Measurements from ENCODE around the gene CGAS. TPM values are rescaled to one million over a fixed set of nuclear protein-coding genes. Genes with fewer than 3 reads are reported as not detected.

Gene CGAS
- total RNA-seq, 4 donors from 2014 or later: 3.0 to 6.1 (median 5.1) TPM

- TF ChIP-seq, protein P1, sequence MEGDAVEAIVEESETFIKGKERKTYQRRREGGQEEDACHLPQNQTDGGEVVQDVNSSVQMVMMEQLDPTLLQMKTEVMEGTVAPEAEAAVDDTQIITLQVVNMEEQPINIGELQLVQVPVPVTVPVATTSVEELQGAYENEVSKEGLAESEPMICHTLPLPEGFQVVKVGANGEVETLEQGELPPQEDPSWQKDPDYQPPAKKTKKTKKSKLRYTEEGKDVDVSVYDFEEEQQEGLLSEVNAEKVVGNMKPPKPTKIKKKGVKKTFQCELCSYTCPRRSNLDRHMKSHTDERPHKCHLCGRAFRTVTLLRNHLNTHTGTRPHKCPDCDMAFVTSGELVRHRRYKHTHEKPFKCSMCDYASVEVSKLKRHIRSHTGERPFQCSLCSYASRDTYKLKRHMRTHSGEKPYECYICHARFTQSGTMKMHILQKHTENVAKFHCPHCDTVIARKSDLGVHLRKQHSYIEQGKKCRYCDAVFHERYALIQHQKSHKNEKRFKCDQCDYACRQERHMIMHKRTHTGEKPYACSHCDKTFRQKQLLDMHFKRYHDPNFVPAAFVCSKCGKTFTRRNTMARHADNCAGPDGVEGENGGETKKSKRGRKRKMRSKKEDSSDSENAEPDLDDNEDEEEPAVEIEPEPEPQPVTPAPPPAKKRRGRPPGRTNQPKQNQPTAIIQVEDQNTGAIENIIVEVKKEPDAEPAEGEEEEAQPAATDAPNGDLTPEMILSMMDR (IDR thresholded peaks at IDR 0.05; ENCODE audit: low read depth): no peak
Measured at GRCh38 chr6:73443555-73443954, 8.5 kb downstream of the CGAS start.

GRCh38 chr6:73435236-73435635 lies 16.9 kb downstream of the CGAS start:
- TF ChIP-seq, protein P1 (IDR thresholded peaks at IDR 0.05; ENCODE audit: low read depth): no peak

DNA sequence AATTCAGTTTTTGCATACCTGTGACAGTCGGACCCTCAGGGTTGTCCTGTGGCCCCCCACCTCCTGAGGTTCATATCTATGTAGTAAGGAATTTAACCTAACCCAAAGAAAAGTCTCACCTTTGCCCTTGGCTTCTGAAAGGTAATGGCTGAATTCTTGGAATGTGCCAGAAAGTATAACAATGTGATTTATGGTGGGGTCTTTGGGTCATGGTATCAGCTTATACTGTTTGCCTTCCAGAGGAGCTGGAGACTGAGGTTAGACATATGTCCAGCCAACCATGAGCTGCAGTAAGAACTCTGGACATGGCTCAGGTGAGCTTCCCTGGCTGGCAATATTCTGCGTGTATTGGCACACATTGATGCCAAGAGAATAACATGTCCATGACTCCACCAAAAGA lies 30.6 kb downstream of the CGAS start:
- TF ChIP-seq, protein P1 (IDR thresholded peaks at IDR 0.05; ENCODE audit: low read depth): no peak

DNA sequence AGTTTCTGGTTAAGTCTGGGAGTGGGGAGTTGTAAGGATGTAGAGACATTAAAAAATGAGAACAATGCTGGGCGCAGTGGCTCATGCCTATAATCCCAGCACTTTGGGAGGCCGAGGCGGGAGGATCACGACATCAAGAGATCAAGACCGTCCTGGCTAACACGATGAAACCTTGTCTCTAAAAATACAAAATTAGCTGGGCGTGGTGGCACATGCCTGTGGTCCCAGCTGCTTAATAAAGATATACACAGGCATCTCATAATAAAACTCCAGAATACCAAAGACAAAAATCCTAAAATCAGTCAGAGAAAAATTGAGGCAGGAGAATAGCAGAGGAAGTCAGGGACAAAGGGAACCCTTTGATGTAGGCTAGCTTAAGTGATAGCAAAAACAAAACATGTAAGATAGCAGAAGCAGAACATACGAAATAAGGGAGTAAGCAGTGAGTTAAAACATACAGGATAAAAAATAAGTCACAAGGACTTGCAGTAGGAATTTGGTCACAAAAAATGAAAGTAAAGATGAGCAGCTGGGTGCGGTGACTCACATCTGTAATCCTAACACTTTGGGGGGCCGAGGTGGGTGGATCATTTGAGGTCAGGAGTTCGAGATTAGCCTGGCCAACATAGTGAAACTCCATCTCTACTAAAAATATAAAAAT lies 33.9 kb downstream of the CGAS start:
- TF ChIP-seq, protein P1 (IDR thresholded peaks at IDR 0.05; ENCODE audit: low read depth): no peak

GRCh38 chr6:73413102-73413501 lies 39.0 kb downstream of the CGAS start:
- TF ChIP-seq, protein P1 (IDR thresholded peaks at IDR 0.05; ENCODE audit: low read depth): no peak

- TF ChIP-seq, protein P1 (IDR thresholded peaks at IDR 0.05; ENCODE audit: low read depth): no peak
Measured at GRCh38 chr6:73409395-73409794, 42.7 kb downstream of the CGAS start.

- TF ChIP-seq, protein P1 (IDR thresholded peaks at IDR 0.05; ENCODE audit: low read depth): no peak
Measured at GRCh38 chr6:73400656-73401055, 51.4 kb downstream of the CGAS start.
